ENCODE data around the gene GPHN.
"Not testable (repeated sequence)": the region's sequence is repeated elsewhere in the genome, so short reads cannot be mapped to it uniquely, and the experiment has no call there.

GPHN gene

DNA sequence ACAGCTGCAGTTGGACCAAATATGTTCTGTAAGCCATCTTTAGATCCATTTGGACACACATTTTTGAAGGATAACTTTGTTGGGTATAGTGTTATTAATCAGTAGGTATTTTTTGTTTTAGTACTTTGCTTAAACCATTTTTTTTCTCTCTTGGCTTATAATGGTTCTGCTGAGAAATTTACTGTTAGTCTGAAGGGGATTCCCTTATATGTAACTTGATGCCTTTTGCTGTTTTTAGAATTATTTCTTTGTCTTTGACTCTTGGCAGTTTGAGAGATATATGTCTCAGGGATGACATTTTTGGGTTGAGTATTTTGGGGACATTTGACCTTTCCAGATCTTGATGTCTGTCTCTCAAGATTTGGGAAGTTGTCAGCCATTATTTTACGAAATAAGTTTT lies 169.8 kb downstream of the GPHN start:
- no peak for DNase-seq

GRCh38 chr14:66680216-66680615 lies 172.3 kb downstream of the GPHN start:
- DNase-seq: no peak

GRCh38 chr14:66696326-66696725 lies 188.4 kb downstream of the GPHN start:
- no peak for DNase-seq

GRCh38 chr14:66698503-66698902 lies 190.6 kb downstream of the GPHN start:
- no peak for DNase-seq

- no peak for DNase-seq
These were observed 193.9 kb downstream of the GPHN start for GRCh38 chr14:66701813-66702212.

DNA sequence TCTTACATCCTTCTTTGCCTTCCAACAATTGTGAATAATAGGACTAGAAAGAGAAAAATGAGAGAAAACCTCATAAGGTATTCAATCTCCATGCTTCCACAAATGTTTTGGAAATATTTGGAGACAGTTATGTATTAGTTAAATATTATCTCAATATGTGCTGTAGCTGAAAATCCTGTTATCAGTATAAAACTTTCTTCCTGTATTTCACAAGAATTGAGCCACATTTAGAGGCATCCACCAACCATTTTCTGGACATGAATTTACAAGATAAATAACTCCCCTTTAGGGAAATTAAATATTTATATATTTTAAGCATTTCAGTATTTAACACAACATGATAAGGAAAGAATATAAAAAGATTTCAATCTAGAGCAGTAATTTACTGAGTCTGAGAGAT lies 200.3 kb downstream of the GPHN start:
- DNase-seq: no peak

DNA sequence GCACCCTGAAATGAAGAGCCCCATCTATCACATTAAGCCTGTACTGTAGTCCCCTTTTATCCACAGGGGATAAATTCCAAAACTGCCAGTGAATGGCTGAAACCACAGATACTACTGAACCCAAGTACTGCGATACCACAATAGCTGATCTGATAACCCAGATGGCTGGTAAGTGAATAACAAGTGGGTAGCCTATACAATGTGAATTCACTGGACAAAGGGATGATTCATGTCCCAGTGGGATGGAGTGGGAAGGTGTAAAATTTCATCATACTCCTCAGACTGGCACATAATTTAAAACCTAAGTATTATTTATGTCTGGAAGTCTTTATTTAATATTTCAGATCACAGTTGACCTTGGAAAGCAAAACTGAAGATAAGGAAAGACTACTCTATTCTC lies 201.3 kb downstream of the GPHN start:
- no peak for DNase-seq

- not testable (repeated sequence) for DNase-seq
These were observed 206.3 kb downstream of the GPHN start for GRCh38 chr14:66714291-66714690.

DNA sequence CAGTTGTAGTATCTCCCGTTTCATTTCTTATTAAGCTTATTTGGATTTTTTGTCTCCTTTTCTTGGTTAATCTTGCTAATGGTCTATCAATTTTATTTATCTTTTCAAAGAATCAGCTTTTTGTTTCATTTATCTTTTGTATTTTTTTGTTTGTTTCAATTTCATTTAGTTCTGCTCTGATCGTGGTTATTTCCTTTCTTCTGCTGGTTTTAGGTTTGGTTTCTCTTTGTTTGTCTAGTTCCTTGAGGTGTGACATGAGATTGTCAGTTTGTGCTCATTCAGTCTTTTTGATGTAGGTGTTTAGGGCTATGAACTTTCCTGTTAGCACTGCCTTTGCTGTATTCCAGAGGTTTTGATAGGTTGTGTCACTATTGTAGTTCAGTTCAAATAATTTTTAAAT lies 207.4 kb downstream of the GPHN start:
- DNase-seq: not testable (repeated sequence)

DNA sequence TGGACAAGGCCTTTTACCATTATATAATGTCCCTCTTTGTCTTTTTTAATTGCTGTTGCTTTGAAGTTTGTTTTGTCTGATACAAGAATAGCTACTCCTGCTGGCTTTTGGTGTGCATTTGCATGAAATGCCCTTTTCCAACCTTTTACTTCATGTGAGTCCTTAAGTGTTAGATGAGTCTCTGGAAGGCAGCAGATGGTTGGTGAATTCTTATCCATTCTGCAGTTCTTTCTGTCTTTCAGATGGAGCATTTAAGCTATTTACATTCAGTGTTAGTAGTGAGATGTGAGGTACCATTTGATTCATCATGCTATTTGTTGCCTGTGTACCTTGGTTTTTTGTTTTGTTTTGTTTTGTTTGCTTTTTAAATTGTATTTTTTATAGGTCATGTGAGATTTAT lies 208.3 kb downstream of the GPHN start:
- no peak for DNase-seq

DNA sequence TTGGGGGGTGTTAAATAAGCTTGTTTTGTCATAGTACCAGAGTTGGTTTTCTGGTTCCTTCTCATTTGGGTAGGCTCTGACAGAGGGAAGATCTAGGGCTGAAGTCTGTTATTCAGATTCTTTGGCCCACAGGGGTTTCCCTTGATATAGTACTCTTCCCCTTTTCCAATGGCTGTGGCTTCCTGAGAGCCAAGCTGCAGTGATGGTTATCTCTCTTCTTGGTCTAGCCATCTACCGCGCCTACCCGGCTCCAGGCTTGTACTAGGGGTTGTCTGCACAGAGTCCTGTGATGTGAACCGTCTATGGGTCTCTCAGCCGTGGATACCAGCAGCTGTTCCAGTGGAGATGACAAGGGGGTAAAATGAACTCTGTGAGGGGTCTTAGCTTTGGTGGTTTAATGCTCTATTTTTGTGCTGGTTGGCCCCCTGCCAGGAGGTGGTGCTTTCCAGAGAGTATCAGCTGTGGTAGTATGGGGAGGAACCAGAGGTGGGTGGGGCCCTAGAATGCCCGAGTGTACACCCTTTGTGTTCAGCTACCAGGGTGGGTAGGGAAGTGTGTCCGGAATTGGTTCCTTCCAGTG lies 209.7 kb downstream of the GPHN start:
- no peak for DNase-seq

DNA sequence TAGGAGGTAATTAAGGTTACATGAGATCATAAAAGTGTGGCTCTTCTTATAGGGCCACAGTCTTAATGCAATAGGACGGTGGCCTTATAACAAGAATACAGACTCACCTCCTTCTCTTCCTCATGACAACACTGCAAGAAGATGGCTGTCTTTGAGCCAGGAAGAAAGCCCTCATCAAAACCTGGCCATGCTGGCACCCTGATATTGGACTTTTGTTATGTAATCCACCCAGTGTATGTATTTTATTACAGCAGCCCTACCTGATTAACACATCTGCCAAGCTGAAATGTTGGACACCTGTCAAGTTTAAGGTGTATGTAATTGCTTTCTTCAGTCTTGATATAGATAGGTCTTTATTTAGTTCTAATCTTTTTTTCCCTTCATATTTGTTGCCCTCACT lies 217.0 kb downstream of the GPHN start:
- no peak for DNase-seq

- DNase-seq: not testable (repeated sequence)
These were observed 223.4 kb downstream of the GPHN start for GRCh38 chr14:66731298-66731697.

- DNase-seq: no peak
These were observed 227.9 kb downstream of the GPHN start for GRCh38 chr14:66735853-66736252.

DNA sequence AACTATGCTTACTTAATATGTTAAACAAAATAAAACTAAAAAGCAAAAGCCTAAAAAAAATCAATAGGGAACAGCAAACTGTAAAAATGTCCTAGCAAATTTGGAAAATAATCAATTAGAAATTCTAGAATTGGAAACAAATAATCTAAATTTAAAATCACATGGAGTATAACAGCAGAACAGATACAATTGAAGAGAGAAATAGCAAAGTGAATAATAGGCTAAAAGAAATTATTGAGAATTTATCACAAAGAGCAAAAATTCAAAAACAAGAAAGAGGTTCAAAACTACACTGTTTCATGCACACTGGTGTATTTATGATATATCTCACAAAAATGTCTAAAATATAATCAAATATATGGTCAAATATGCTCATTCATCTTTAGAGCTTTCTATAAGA lies 231.9 kb downstream of the GPHN start:
- DNase-seq: no peak

DNA sequence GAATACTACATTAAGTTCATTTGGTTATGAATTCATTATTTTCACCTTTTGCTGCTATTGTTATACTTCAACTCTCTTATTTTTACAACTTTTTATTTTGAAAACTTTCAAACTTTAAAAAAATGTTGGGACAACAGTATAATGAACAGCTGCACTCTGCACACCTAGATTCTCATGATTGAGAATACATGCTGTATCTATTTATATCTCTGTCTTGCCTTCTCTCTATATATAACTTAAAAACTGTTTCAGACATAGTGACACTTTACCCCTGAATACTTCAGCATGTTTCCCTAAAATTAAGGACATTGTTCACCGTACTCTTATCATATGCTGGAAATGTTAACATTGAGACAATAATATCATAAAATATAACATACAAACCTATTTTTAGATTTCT lies 237.1 kb downstream of the GPHN start:
- DNase-seq: no peak

- DNase-seq: no peak
These were observed 238.5 kb downstream of the GPHN start for GRCh38 chr14:66746316-66747006.

DNA sequence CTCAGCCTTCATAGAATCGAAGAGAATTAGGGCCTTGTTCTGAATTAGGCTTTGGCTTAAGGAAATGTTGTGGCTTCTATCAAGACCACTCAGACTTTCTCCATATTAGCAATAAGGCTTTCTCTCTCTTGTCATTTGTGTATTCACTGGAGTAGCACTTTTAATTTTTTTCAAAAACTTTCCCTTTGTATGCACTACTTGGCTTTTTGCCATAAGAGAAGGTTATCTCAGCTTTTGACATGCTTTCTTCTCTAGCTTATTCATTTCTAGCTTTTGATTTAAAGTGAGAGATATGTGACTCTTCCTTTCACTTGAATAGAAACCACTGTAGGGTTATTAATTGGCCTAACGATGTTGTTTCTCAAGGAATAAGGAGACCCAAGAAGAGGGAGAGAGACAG lies 244.2 kb downstream of the GPHN start:
- DNase-seq: no peak

GRCh38 chr14:66758031-66758613 lies 250.2 kb downstream of the GPHN start:
- no peak for DNase-seq

DNA sequence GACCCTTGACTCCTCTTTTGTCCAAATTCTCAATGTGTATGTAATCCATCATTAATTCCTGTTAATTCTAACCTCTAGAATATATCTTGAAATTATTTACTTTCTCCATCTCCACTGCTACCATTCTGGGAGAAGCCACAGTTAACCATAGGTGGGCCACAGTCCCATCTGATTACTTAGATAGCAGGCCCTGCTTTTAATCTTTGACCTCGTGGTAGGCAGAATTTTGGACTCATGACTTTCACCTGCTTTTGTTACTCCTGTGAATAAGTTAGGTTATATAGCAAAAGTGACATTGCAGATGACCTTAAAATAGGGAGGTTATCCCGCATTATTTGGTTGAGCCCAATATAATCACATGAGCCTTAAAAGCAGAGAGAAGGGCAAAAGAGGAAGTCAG lies 264.2 kb downstream of the GPHN start:
- no peak for DNase-seq

GRCh38 chr14:66782853-66783252 lies 274.9 kb downstream of the GPHN start:
- DNase-seq: no peak

- no peak for DNase-seq
These were observed 282.2 kb downstream of the GPHN start for GRCh38 chr14:66790101-66790500.

DNA sequence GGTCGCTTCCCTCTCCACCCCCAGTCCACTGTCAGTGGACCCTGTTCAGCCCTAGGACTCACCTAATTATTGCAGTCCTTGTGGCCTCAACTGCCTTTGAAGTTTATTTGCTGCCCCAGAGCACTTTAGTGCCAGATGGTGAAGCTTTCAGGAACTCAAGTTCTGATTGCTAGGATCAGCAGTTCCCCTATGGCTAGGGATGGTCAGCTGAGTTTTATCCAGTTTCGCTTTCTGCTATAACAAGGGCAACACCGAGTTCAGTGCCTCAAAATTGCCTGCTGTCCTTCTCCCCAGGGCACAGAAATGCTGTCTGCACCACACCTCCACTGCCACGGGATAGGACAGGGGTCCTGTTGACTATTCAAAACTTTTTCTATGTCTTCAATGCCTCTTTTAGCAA lies 295.0 kb downstream of the GPHN start:
- no peak for DNase-seq

DNA sequence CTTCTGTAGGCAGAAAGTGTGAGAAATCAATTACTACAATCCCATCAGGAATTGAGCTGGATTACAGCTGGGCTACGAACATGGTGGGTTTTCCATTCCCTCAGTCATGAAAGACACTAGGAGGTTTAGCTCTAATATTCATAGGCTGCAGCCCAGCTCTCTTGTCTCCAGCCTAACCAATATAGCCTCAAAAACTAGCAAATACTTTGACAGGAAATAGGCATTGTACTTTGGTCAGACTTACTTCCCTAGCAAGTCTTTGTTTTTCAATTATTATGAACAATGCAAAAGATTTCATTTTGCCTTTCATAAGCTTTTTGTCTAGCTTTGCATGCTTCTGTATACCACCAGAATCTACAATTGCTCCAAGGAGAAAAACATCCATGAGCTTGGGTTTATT lies 296.2 kb downstream of the GPHN start:
- DNase-seq: no peak

DNA sequence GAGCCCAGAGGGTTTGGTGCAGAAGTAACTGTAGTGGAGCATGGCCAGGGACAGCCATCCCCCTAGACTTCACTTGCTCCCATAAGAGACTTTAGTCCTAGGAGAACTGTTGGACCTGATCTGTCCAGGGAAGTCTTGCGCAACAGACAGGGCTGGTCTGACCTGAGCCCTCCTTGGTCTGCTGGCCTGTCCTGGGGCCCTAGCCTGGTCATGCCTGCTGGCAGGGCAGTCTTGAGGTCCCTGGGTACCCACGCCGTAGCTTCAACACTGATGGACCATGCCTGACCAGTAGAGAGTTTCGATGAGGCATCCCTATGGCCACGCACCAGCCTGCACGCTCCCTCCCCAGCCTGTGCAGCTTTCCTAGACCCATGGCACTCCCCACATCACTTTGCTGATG lies 305.7 kb downstream of the GPHN start:
- DNase-seq: no peak

Measured in activated CD8-positive, alpha-beta memory T cell treated with anti-CD3 and anti-CD28 coated beads, Interleukin-2, amount 50 U/mL, for 4 hours (primary cell).